ENCODE data around the gene SPAM1. TPM values are rescaled to one million over a fixed set of nuclear protein-coding genes. Genes with fewer than 3 reads are reported as not detected.

Gene SPAM1
- total RNA-seq, 1 donor from 2014 or later: not detected

- Mint-ChIP-seq H3K9me3 (ENCODE audit: unreplicated experiment) (no peaks in the 10 kb centered on the region), H3K27ac (ENCODE audit: unreplicated experiment) (no peak overlapping the region), H3K36me3 (ENCODE audit: unreplicated experiment) (peaks cover 4% of the 10 kb centered on the region), H3K4me3 (ENCODE audit: unreplicated experiment) (no peak overlapping the region), H3K27me3 (ENCODE audit: unreplicated experiment) (no peaks in the 10 kb centered on the region), H3K4me1 (ENCODE audit: low read depth, unreplicated experiment) (no peaks in the 10 kb centered on the region)
- TF ChIP-seq, protein P1, sequence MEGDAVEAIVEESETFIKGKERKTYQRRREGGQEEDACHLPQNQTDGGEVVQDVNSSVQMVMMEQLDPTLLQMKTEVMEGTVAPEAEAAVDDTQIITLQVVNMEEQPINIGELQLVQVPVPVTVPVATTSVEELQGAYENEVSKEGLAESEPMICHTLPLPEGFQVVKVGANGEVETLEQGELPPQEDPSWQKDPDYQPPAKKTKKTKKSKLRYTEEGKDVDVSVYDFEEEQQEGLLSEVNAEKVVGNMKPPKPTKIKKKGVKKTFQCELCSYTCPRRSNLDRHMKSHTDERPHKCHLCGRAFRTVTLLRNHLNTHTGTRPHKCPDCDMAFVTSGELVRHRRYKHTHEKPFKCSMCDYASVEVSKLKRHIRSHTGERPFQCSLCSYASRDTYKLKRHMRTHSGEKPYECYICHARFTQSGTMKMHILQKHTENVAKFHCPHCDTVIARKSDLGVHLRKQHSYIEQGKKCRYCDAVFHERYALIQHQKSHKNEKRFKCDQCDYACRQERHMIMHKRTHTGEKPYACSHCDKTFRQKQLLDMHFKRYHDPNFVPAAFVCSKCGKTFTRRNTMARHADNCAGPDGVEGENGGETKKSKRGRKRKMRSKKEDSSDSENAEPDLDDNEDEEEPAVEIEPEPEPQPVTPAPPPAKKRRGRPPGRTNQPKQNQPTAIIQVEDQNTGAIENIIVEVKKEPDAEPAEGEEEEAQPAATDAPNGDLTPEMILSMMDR (IDR thresholded peaks at IDR 0.05; ENCODE audit: partially characterized antibody, unreplicated experiment): no peak
- DNase-seq: no peak
These were observed 52.0 kb downstream of the SPAM1 start for GRCh38 chr7:123977081-123977480.

DNA sequence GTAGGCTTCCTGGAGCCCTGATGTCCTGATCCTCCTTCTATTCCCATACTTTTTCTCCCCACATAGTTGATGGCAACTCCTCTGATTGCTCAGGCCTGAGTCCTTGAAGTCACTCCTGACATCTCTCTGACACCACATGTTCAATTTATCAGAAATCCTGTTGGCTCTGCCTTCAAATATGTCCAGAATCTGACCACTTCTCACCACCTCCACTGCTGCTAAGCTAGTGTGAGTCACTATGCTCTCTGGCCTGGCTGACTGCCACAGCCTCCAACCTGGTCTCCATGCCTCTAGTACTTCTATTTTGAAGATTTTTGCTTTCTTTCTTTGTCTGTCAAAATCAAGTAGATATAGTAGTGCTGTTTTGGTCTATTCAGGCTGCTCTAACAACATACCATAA lies 54.8 kb downstream of the SPAM1 start:
- H3K27ac Mint-ChIP-seq (ENCODE audit: unreplicated experiment): no peak overlapping the region
- no peak for DNase-seq
- no peaks in the 10 kb centered on the region for H3K4me1 Mint-ChIP-seq (ENCODE audit: low read depth, unreplicated experiment)
- peaks cover 4% of the 10 kb centered on the region for H3K36me3 Mint-ChIP-seq (ENCODE audit: unreplicated experiment)
- H3K27me3 Mint-ChIP-seq (ENCODE audit: unreplicated experiment): no peaks in the 10 kb centered on the region
- H3K4me3 Mint-ChIP-seq (ENCODE audit: unreplicated experiment): no peak overlapping the region
- TF ChIP-seq, protein P1 (IDR thresholded peaks at IDR 0.05; ENCODE audit: partially characterized antibody, unreplicated experiment): no peak
- no peaks in the 10 kb centered on the region for H3K9me3 Mint-ChIP-seq (ENCODE audit: unreplicated experiment)

DNA sequence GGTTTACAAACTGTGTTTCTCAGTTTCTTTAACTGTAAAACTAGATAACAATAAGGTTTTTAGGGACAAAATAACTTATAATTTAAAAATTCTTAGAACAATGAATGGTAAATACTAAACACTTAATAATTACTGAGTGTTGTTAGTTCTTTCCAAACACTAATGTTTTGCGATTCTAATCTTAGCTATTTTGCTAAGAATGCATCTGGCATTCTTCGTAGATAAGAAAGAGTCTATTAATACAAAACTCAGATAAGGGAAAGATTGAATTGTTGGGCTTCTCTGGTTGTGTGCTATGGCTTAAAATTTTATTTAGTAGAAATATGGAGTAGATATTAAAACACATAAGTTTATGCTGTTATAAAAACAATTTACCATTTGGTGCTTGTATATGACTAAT lies 62.4 kb downstream of the SPAM1 start:
- no peak overlapping the region for H3K4me3 Mint-ChIP-seq (ENCODE audit: unreplicated experiment)
- no peaks in the 10 kb centered on the region for H3K27me3 Mint-ChIP-seq (ENCODE audit: unreplicated experiment)
- peaks cover 2% of the 10 kb centered on the region for H3K9me3 Mint-ChIP-seq (ENCODE audit: unreplicated experiment)
- H3K4me1 Mint-ChIP-seq (ENCODE audit: low read depth, unreplicated experiment): no peaks in the 10 kb centered on the region
- DNase-seq: no peak
- no peaks in the 10 kb centered on the region for H3K36me3 Mint-ChIP-seq (ENCODE audit: unreplicated experiment)
- no peak overlapping the region for H3K27ac Mint-ChIP-seq (ENCODE audit: unreplicated experiment)
- TF ChIP-seq, protein P1 (IDR thresholded peaks at IDR 0.05; ENCODE audit: partially characterized antibody, unreplicated experiment): no peak

GRCh38 chr7:123992913-123993518 lies 68.0 kb downstream of the SPAM1 start:
- Mint-ChIP-seq H3K27me3 (ENCODE audit: unreplicated experiment) (no peaks in the 10 kb centered on the region), H3K4me3 (ENCODE audit: unreplicated experiment) (no peak overlapping the region), H3K36me3 (ENCODE audit: unreplicated experiment) (no peaks in the 10 kb centered on the region), H3K9me3 (ENCODE audit: unreplicated experiment) (peaks cover 2% of the 10 kb centered on the region), H3K4me1 (ENCODE audit: low read depth, unreplicated experiment) (no peaks in the 10 kb centered on the region), H3K27ac (ENCODE audit: unreplicated experiment) (no peak overlapping the region)
- no peak for DNase-seq
- TF ChIP-seq, protein P1 (IDR thresholded peaks at IDR 0.05; ENCODE audit: partially characterized antibody, unreplicated experiment): no peak

DNA sequence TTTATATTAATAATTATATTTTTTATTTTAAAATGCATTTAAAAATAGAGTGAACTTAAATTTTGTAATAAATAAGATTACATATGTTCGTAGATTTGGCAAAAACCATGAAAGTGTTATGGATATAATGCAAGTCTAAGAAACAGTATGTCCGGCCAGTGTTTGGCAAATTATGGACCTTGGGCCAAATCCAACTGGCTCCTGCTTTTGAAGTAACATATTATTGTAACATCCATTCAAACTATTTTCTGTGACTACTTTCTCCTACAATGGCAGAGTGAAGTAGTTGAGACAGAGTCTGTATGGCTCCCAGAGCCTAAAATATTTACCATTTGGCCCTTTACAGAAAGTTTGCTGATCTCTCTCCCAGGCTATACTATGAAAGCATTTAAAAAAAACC lies 69.0 kb downstream of the SPAM1 start:
- no peak overlapping the region for H3K4me3 Mint-ChIP-seq (ENCODE audit: unreplicated experiment)
- no peaks in the 10 kb centered on the region for H3K4me1 Mint-ChIP-seq (ENCODE audit: low read depth, unreplicated experiment)
- no peak overlapping the region for H3K27ac Mint-ChIP-seq (ENCODE audit: unreplicated experiment)
- TF ChIP-seq, protein P1 (IDR thresholded peaks at IDR 0.05; ENCODE audit: partially characterized antibody, unreplicated experiment): no peak
- peaks cover 2% of the 10 kb centered on the region for H3K9me3 Mint-ChIP-seq (ENCODE audit: unreplicated experiment)
- no peaks in the 10 kb centered on the region for H3K27me3 Mint-ChIP-seq (ENCODE audit: unreplicated experiment)
- DNase-seq: no peak
- H3K36me3 Mint-ChIP-seq (ENCODE audit: unreplicated experiment): no peaks in the 10 kb centered on the region

All from glutamatergic neuron (in vitro differentiated cells).